22Rv1 (cell line): Measurements from ENCODE around the gene SLX4IP.

ENCODE experiments used
- CTCF ChIP-seq: fragments of 450-650 bp; IDR thresholded peaks from 2 replicates; pipeline ENCODE4 v1.5.1; 2017; ENCODE audit warnings: mild to moderate bottlenecking
- ZFX ChIP-seq: fragments of 450-650 bp; IDR thresholded peaks from 2 replicates; pipeline ENCODE4 v1.6.1; 2017; ENCODE audit warnings: antibody characterized with exemption, borderline replicate concordance

- TF ChIP-seq CTCF (no peak), ZFX (no peak)
Observed at GRCh38 chr20:10666221-10667076, 231.3 kb downstream of the SLX4IP start.
